Lower leg skin (tissue), 3 donors: ENCODE results near the gene ENOX1.

ENCODE experiments used
- POLR2A ChIP-seq, 2 donors: fragments of 450-650 bp; IDR thresholded peaks; one replicate each; pipeline ENCODE4 v1.6.1; 2016 to 2017; ENCODE audit warnings: antibody characterized with exemption in 2 of 2, mild to moderate bottlenecking in 1 of 2, moderate library complexity in 1 of 2
- TF ChIP-seq, protein P1 (sequence below), 3 donors: fragments of 450-650 bp; IDR thresholded peaks; one replicate each; pipeline ENCODE4 v1.5.1; 2016; ENCODE audit warnings: antibody characterized with exemption in 3 of 3, mild to moderate bottlenecking in 3 of 3, moderate library complexity in 2 of 3

DNA sequence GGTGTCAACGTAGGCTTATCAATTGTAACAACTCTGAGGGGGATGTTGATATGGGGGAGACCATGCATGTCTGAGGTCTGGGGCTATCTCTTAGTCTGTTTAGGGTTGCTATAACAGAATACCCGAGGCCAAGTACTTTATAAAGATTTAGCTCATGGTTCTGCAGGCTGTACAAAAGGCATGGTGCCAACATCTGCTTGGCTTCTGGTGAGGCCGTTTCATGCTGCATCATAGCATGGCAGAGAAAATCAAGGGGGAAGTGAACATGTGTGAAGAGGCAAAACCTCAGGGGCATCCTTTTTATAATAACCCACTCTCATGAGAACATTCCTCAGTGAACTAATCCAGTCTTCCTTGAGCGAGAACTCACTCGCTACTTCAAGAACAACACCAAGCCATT lies 353.8 kb downstream of the ENOX1 start:
- TF ChIP-seq, protein P1, sequence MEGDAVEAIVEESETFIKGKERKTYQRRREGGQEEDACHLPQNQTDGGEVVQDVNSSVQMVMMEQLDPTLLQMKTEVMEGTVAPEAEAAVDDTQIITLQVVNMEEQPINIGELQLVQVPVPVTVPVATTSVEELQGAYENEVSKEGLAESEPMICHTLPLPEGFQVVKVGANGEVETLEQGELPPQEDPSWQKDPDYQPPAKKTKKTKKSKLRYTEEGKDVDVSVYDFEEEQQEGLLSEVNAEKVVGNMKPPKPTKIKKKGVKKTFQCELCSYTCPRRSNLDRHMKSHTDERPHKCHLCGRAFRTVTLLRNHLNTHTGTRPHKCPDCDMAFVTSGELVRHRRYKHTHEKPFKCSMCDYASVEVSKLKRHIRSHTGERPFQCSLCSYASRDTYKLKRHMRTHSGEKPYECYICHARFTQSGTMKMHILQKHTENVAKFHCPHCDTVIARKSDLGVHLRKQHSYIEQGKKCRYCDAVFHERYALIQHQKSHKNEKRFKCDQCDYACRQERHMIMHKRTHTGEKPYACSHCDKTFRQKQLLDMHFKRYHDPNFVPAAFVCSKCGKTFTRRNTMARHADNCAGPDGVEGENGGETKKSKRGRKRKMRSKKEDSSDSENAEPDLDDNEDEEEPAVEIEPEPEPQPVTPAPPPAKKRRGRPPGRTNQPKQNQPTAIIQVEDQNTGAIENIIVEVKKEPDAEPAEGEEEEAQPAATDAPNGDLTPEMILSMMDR (IDR thresholded peaks at IDR 0.05): no peak
- no peak for TF ChIP-seq POLR2A (IDR thresholded peaks at IDR 0.05)
